HG02870 (cell line): ENCODE results near the gene EFCAB9.
"Not testable (repeated sequence)": the region's sequence is repeated elsewhere in the genome, so short reads cannot be mapped to it uniquely, and the experiment has no call there.

Source experiments
- ATAC-seq: cut with Tn5 transposase; IDR thresholded peaks from one replicate; pipeline ENCODE4 v1.9.1; 2021; ENCODE audit warnings: mild to moderate bottlenecking, moderate library complexity; ENCODE audit not compliant: unreplicated experiment

EFCAB9 gene

GRCh38 chr5:172187118-172188032 is 6.6 kb upstream of the EFCAB9 start:
- ATAC-seq, result peak; percentile 25

GRCh38 chr5:172188033-172188892 is 5.7 kb upstream of the EFCAB9 start, which contains the start of gene STK10:
Gene STK10, minus strand, starts transcription at chr5:172188224. Its CDS starts 182 bp downstream, at chr5:172188042.
- ATAC-seq, result peak; percentile 55

GRCh38 chr5:172188893-172189692 is 4.9 kb upstream of the EFCAB9 start:
- no peak for ATAC-seq

GRCh38 chr5:172189693-172190296 is 4.2 kb upstream of the EFCAB9 start:
- ATAC-seq, result no peak

- ATAC-seq, result no peak
Measured at GRCh38 chr5:172194985-172195774, 1.2 kb downstream of the EFCAB9 start.

GRCh38 chr5:172197775-172198174 is 3.8 kb downstream of the EFCAB9 start:
- ATAC-seq, result not testable (repeated sequence)

- no peak for ATAC-seq
Measured at GRCh38 chr5:172199446-172199845, 5.5 kb downstream of the EFCAB9 start.

GRCh38 chr5:172200476-172200875 is 6.5 kb downstream of the EFCAB9 start:
- ATAC-seq, result no peak

GRCh38 chr5:172205984-172206383 is 12.0 kb downstream of the EFCAB9 start:
- not testable (repeated sequence) for ATAC-seq

GRCh38 chr5:172207511-172207910 is 13.5 kb downstream of the EFCAB9 start:
- no peak for ATAC-seq

GRCh38 chr5:172209714-172210113 is 15.7 kb downstream of the EFCAB9 start:
- no peak for ATAC-seq

- ATAC-seq, result no peak
Measured at GRCh38 chr5:172211676-172212075, 17.7 kb downstream of the EFCAB9 start.

GRCh38 chr5:172213126-172213525 is 19.2 kb downstream of the EFCAB9 start:
- ATAC-seq, result no peak

GRCh38 chr5:172216345-172216744 is 22.4 kb downstream of the EFCAB9 start:
- ATAC-seq, result no peak

- no peak for ATAC-seq
Measured at GRCh38 chr5:172219296-172219695, 25.3 kb downstream of the EFCAB9 start.

- peak; percentile 85 for ATAC-seq
Measured at GRCh38 chr5:172223901-172224873, 30.2 kb downstream of the EFCAB9 start.

GRCh38 chr5:172224996-172225395 is 31.0 kb downstream of the EFCAB9 start:
- ATAC-seq, result no peak

- peak; percentile 67 for ATAC-seq
Measured at GRCh38 chr5:172229904-172230303, 35.9 kb downstream of the EFCAB9 start.
